Hepatocyte (in vitro differentiated cells): ENCODE measurements around the gene TUBG1. TPM values are rescaled to one million over a fixed set of nuclear protein-coding genes. Genes with fewer than 3 reads are reported as not detected.
A peak's percentile ranks its signal among the peaks of the same experiment; 100 is the strongest.

Experiments used
- DNase-seq: peaks from one replicate; pipeline ENCODE4 v3.0.0-alpha.2; 2016; ENCODE audit warnings: low spot score
- H2AFZ ChIP-seq: fragments of 200-600 bp; sonication (generic); 2 replicates; pipeline ENCODE4 v1.6.0; 2016; ENCODE audit warnings: antibody characterized with exemption, mild to moderate bottlenecking
- H3K27ac ChIP-seq: fragments of 200-600 bp; sonication (generic); 2 replicates; pipeline ENCODE4 v1.5.1; 2016; ENCODE audit warnings: mild to moderate bottlenecking
- H3K27me3 ChIP-seq: fragments of 200-600 bp; sonication (generic); 2 replicates; pipeline ENCODE4 v1.6.1; 2016
- H3K36me3 ChIP-seq: fragments of 200-600 bp; sonication (generic); replicated peaks from 2 replicates; pipeline ENCODE4 v1.5.1; 2016; ENCODE audit warnings: low read depth; ENCODE audit not compliant: insufficient read depth
- H3K4me1 ChIP-seq: fragments of 200-600 bp; sonication (generic); 2 replicates; pipeline ENCODE4 v1.5.1; 2016; ENCODE audit warnings: mild to moderate bottlenecking, moderate library complexity; ENCODE audit not compliant: insufficient read depth
- H3K4me2 ChIP-seq: fragments of 200-600 bp; sonication (generic); 2 replicates; pipeline ENCODE4 v1.6.0; 2016
- H3K4me3 ChIP-seq: fragments of 200-600 bp; sonication (generic); 2 replicates; pipeline ENCODE4 v1.5.1; 2016; ENCODE audit warnings: mild to moderate bottlenecking
- H3K79me2 ChIP-seq: fragments of 200-600 bp; sonication (generic); 2 replicates; pipeline ENCODE4 v1.6.0; 2017; ENCODE audit warnings: mild to moderate bottlenecking
- H3K9me2 ChIP-seq: fragments of 200-600 bp; sonication (generic); replicated peaks from 2 replicates; pipeline ENCODE4 v1.6.0; 2017; ENCODE audit warnings: mild to moderate bottlenecking; ENCODE audit not compliant: insufficient read depth
- H3K9me3 ChIP-seq: fragments of 200-600 bp; sonication (generic); 2 replicates; pipeline ENCODE4 v1.5.1; 2016; ENCODE audit warnings: low read depth, mild to moderate bottlenecking
- H4K20me1 ChIP-seq: fragments of 200-600 bp; sonication (generic); 2 replicates; pipeline ENCODE4 v1.6.0; 2016; ENCODE audit warnings: mild to moderate bottlenecking; ENCODE audit not compliant: insufficient read depth, poor library complexity, severe bottlenecking
- CTCF ChIP-seq: fragments of 200-600 bp; sonication (generic); IDR thresholded peaks from 2 replicates; pipeline ENCODE4 v1.5.1; 2016; ENCODE audit warnings: antibody characterized with exemption, mild to moderate bottlenecking; ENCODE audit not compliant: poor library complexity
- EZH2 ChIP-seq: fragments of 200-600 bp; sonication (generic); IDR thresholded peaks from 2 replicates; pipeline ENCODE4 v1.6.1; 2016; ENCODE audit warnings: antibody characterized with exemption, mild to moderate bottlenecking, borderline replicate concordance
- EZH2phosphoT487 ChIP-seq: fragments of 200-600 bp; sonication (generic); IDR thresholded peaks from one replicate; pipeline ENCODE4 v1.6.1; 2018; ENCODE audit warnings: antibody characterized with exemption, mild to moderate bottlenecking, low read depth, moderate library complexity; ENCODE audit not compliant: unreplicated experiment, severe bottlenecking
- WGBS: methylation state at CpG from one replicate; pipeline ENCODE4 v1.1.6; 2016; ENCODE audit warnings: low lambda C conversion rate; ENCODE audit errors: missing lambda C conversion rate; 5-methylcytosine and 5-hydroxymethylcytosine counted together
- polyA plus RNA-seq: library from polyadenylated mRNA; unstranded; fragments of >200 nt; fragmentation: Nextera tagmentation; extraction: Ambion mirVana; gene quantifications from 2 replicates; pipeline ENCODE4 v1.2.1, GENCODE V29; 2016
- total RNA-seq: library from RNA; depleted of rRNA; stranded (reverse); fragments of >200 nt; gene quantifications from 2 replicates; pipeline ENCODE4 v1.2.3, GENCODE V29; 2014

Gene TUBG1
- total and polyA plus RNA-seq, 2 experiments from 2014 or later: 33.7 to 81.2 TPM

- Histone ChIP-seq H3K4me1 (peaks cover 19% of the 10 kb centered on the region), H3K4me3 (peak overlapping the region; percentile 45), H3K9me3 (no peaks in the 10 kb centered on the region), H3K79me2 (peaks cover 35% of the 10 kb centered on the region), H3K27ac (peak overlapping the region; percentile 95), H3K27me3 (no peaks in the 10 kb centered on the region), H4K20me1 (no peaks in the 10 kb centered on the region), H3K4me2 (peak overlapping the region; percentile 87), H3K9me2 (no peaks in the 10 kb centered on the region), H3K36me3 (no peaks in the 10 kb centered on the region), H2AFZ (no peak overlapping the region)
- WGBS: 26% methylated on average over 43 of the region's 48 CpGs
- DNase-seq: peak; percentile 68
- TF ChIP-seq CTCF (no peak), EZH2phosphoT487 (no peak), EZH2 (no peak)
Measured at GRCh38 chr17:42562388-42563142, 46.9 kb upstream of the TUBG1 start.

- Histone ChIP-seq H2AFZ (no peak overlapping the region), H3K27me3 (no peaks in the 10 kb centered on the region), H4K20me1 (no peaks in the 10 kb centered on the region), H3K9me3 (no peaks in the 10 kb centered on the region), H3K4me3 (peak overlapping the region; percentile 45), H3K9me2 (no peaks in the 10 kb centered on the region), H3K79me2 (peaks cover 41% of the 10 kb centered on the region), H3K27ac (peak overlapping the region; percentile 95), H3K36me3 (no peaks in the 10 kb centered on the region), H3K4me1 (peaks cover 19% of the 10 kb centered on the region), H3K4me2 (peak overlapping the region; percentile 87)
- TF ChIP-seq CTCF (no peak), EZH2 (no peak), EZH2phosphoT487 (no peak)
- WGBS: 91% methylated on average over 14 of the region's 14 CpGs
- no peak for DNase-seq
Measured at GRCh38 chr17:42563143-42563509, 46.4 kb upstream of the TUBG1 start.

GRCh38 chr17:42563543-42563942 lies 45.9 kb upstream of the TUBG1 start:
- Histone ChIP-seq H2AFZ (no peak overlapping the region), H3K27ac (no peak overlapping the region), H3K9me3 (no peaks in the 10 kb centered on the region), H3K4me2 (peak overlapping the region; percentile 87), H4K20me1 (no peaks in the 10 kb centered on the region), H3K79me2 (peaks cover 45% of the 10 kb centered on the region), H3K4me3 (no peak overlapping the region), H3K27me3 (no peaks in the 10 kb centered on the region), H3K36me3 (no peaks in the 10 kb centered on the region), H3K9me2 (no peaks in the 10 kb centered on the region), H3K4me1 (peaks cover 19% of the 10 kb centered on the region)
- WGBS: 100% methylated on average over 1 of the region's 1 CpG
- no peak for TF ChIP-seq CTCF
- TF ChIP-seq EZH2: no peak
- TF ChIP-seq EZH2phosphoT487: no peak
- no peak for DNase-seq
